HG02642 (cell line): ENCODE results near the gene NCOA1.
A peak's percentile ranks its signal among the peaks of the same experiment; 100 is the strongest.
"Not testable (repeated sequence)": the region's sequence is repeated elsewhere in the genome, so short reads cannot be mapped to it uniquely, and the experiment has no call there.

Source experiments
- ATAC-seq: cut with Tn5 transposase; IDR thresholded peaks from one replicate; pipeline ENCODE4 v1.9.1; 2021; ENCODE audit warnings: mild to moderate bottlenecking; ENCODE audit not compliant: unreplicated experiment, poor library complexity

Gene NCOA1

DNA sequence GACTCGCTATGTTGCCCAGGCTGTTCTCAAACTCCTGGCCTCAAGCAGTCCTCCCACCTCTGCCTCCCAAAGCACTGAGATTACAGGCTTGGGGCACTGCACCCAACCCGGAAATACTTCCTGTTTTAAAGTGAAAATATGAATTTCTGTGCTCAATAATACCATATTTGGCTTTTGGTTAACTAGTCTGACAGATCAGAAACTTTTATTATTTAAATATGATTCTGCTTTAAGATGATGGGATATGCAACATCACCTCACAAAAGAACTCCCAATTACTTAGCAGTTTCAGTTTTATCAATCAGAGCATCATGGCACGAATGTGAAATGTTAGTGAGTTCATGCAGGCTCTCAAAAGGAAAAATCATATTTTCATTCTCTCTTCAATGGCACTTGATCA lies 181.5 kb downstream of the NCOA1 start:
- no peak for ATAC-seq

DNA sequence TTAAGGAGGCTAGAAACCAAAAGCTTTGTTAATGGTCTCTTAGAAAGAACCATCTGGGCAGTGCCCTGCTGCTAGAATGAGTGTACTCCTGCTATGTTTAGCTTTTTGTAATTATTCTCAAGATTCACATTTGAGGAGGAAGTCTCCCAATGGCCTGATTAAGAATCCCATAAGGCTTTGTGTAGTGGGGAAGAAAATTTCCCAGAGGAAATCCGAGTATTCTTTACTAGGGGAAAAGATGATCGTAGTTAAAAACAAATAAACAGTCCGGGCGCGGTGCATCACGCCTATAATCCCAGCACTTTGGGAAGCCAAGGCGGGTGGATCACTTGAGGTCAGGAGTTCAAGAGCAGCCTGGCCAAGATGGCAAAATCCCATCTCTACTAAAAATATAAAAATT lies 184.3 kb downstream of the NCOA1 start:
- no peak for ATAC-seq

DNA sequence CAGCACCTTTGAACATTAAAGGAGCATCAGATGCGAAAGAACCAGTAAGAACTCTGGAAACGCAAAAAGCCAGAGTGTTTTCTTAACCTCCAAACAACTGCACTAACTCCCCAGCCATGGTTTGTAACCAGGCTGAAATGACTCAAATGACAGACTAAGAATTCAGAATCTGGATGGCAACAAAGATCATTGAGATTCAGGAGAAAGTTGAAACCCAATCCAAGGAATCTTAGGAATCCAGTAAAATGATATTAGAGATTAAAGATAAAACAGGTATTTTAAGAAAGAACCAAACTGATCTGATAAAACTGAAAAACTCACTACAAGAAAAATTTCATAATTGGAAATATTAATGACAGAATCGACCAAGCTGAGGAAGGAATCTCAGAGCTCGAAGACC lies 185.4 kb downstream of the NCOA1 start:
- no peak for ATAC-seq

DNA sequence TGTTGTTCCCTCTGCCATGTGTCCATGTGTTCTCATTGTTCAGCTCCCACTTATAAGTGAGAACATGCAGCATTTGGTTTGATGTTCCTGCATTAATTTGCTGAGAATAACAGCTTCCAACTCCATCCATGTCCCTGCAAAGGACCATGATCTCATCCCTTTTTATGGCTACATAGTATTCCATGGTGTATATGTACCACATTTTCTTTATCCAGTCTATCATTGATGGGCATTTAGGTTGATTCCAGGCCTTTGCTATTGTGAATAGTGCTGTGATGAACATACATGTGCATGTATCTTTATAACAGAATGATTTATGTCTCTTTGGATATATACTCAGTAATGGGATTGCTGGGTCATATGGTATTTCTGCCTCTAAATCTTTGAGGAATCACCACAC lies 187.0 kb downstream of the NCOA1 start:
- not testable (repeated sequence) for ATAC-seq

- no peak for ATAC-seq
Observed at GRCh38 chr2:24680196-24680595, 189.1 kb downstream of the NCOA1 start.

DNA sequence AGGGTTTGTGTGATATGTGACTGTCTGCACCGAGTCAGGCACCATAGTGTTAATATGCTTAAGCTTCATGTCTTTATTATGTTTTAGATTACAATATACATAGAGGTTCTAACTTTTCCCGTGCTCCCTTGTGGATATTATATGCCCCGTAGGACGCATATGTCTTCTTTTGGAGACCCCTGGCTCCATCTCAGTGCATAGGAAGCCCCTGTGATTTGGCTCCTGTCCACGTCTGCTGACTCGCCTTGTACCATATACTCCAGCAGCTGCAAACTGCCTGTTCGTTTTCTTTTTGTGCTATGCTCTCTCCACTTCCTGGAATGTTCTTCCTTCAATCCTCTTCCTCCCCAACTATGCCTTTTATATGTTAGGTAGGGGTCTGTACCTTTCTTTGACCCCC lies 191.2 kb downstream of the NCOA1 start:
- no peak for ATAC-seq

- ATAC-seq = no peak
Observed at GRCh38 chr2:24683408-24683807, 192.4 kb downstream of the NCOA1 start.

DNA sequence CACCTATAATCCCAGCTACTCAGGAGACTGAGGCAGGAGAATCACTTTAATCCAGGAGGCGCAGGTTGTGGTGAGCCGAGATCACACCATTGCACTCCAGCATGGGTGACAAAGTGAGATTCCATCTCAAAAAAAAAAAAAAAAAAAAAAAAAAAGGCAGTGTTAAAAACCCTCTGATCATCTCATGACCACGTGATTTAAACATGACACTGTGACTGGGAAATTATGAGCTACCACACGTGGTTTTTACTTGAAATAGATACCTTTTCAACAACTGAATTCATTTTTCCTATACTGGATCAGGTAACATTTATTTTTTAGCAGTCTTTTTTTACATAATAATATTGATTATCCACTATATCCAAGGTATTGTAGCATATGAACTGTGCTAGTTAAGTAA lies 199.5 kb downstream of the NCOA1 start:
- ATAC-seq = no peak

GRCh38 chr2:24691806-24692205 lies 200.8 kb downstream of the NCOA1 start:
- no peak for ATAC-seq

GRCh38 chr2:24697792-24698191 lies 206.7 kb downstream of the NCOA1 start:
- no peak for ATAC-seq

GRCh38 chr2:24702800-24703199 lies 211.7 kb downstream of the NCOA1 start:
- ATAC-seq = no peak

DNA sequence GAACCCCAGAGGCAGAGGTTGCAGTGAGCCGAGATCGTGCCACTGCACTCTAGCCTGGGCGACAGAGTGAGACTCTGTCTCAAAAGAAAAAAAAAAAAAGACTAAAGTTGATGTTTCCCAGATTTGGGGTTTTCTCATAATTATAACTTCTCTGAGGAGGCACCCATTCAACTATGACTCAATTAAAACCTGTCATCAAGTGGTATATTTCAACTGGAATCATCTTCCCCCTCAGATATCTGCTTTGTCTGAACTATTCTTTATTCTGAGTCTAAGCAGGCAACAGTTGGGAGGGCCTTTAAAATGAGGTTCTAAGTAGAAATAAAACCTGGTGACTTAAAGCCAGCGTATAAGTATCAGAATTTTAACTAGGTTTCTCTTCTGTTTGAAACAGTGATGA lies 213.6 kb downstream of the NCOA1 start:
- ATAC-seq = no peak

GRCh38 chr2:24707143-24707542 lies 216.1 kb downstream of the NCOA1 start:
- ATAC-seq = no peak

DNA sequence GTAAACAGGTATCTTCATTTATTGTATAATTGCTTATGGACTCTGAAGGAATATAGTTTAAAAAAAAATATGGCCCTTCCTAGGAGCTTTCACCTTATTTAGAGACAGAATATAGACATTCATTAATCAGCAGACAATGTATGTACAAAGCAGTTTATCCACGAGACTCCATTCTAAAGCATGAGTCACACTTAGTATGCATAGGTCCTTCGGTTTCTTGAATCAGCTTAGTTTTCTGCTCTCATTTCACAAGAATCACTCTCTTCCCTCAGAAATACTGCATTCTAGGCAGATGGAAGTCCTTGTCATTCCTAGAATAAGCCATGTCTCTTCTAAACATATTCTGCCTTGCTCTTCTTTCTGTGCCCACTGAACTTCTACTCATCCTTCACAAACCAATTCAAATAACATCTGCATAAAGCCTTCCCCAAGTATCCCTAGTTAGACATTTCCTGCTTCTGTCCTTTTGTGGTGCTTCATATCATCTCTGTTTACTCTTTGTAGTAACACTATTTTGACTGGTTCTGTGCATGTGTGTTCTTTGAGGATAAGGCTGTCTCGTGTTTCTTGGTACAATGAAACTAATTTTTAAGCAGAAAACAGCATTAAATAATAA lies 217.6 kb downstream of the NCOA1 start:
- no peak for ATAC-seq

- ATAC-seq = no peak
Observed at GRCh38 chr2:24710806-24711205, 219.8 kb downstream of the NCOA1 start.

GRCh38 chr2:24711865-24712264 lies 220.8 kb downstream of the NCOA1 start:
- ATAC-seq = no peak

GRCh38 chr2:24712296-24712695 lies 221.2 kb downstream of the NCOA1 start:
- ATAC-seq = no peak

GRCh38 chr2:24717263-24717951 lies 226.4 kb downstream of the NCOA1 start:
- ATAC-seq = no peak

GRCh38 chr2:24720310-24720709 lies 229.3 kb downstream of the NCOA1 start:
- peak; percentile 82 for ATAC-seq

- ATAC-seq = no peak
Observed at GRCh38 chr2:24721470-24721869, 230.4 kb downstream of the NCOA1 start.

DNA sequence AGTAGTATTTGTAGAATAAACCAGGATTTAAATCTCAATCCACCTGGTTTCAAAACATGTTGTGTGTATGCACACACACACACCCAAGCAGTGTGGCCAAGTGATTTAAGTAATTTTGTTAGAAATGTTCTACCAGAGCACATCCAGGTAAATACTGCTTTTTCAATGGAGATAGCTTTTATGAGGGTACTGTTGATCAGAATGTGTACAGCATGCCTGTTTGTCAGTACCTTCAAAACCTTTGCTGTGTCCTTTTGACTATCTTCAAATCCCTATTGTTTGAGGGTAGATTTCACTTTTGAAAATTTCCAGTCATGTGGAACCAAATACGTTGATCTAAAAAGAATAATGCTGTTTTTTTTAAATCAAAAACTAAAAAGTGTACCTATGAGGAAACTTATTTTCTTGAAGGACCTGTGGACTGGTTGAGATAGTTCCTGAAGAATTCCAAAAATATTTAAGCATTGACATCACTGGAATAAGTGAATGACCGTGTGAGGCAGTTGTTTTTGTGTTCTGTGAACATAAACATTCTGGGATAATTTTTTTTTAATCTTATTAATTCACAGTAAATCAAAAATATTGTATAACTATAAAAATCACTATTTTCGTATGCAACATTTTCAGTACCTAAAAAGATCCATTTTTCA lies 231.2 kb downstream of the NCOA1 start:
- ATAC-seq = no peak

- ATAC-seq = no peak
Observed at GRCh38 chr2:24723191-24723590, 232.1 kb downstream of the NCOA1 start.
